ENCODE results near the gene TNNI3.

GRCh38 chr19:55131421-55131820 is 26.1 kb downstream of the TNNI3 start:
- TF ChIP-seq CTCF (IDR thresholded peaks at IDR 0.05), result no peak
- no peak for TF ChIP-seq POLR2A (IDR thresholded peaks at IDR 0.05)
